SK-N-SH treated with all-trans-retinoic acid at 6 μM for 48 hours (cell line): ENCODE measurements around the gene COPS8.

Source experiments
- ATAC-seq: fragments of 200-7000 bp; cut with Tn5 transposase; 3 replicates; pipeline ENCODE4 v1.9.1; 2020; ENCODE audit warnings: mild to moderate bottlenecking, moderate library complexity
- ARNTL ChIP-seq: fragments of 450-650 bp; formaldehyde crosslinking; IDR thresholded peaks from 2 replicates; pipeline ENCODE4 v1.5.0; 2020; ENCODE audit warnings: low read depth, mild to moderate bottlenecking, moderate library complexity, borderline replicate concordance
- BACH2 ChIP-seq: fragments of 250-450 bp; sonication (Bioruptor Pico); IDR thresholded peaks from 2 replicates; pipeline ENCODE4 v1.9.0; 2021; ENCODE audit warnings: mild to moderate bottlenecking, borderline replicate concordance
- CREB5 ChIP-seq: fragments of 250-450 bp; sonication (Bioruptor Pico); IDR thresholded peaks from 2 replicates; pipeline ENCODE4 v1.5.1; 2020; ENCODE audit warnings: low read depth, mild to moderate bottlenecking, moderate library complexity
- CSRNP3 ChIP-seq: fragments of 250-450 bp; sonication (Bioruptor Pico); IDR thresholded peaks from 2 replicates; pipeline ENCODE4 v1.5.1; 2021; ENCODE audit warnings: mild to moderate bottlenecking, moderate library complexity
- ISL1 ChIP-seq: fragments of 250-450 bp; sonication (Bioruptor Pico); IDR thresholded peaks from 2 replicates; pipeline ENCODE4 v2.1.2; 2022; ENCODE audit warnings: mild to moderate bottlenecking, moderate library complexity
- OSR1 ChIP-seq: fragments of 250-450 bp; sonication (Bioruptor Pico); IDR thresholded peaks from 2 replicates; pipeline ENCODE4 v1.8.0; 2022; ENCODE audit warnings: moderate library complexity, mild to moderate bottlenecking, inconsistent platforms
- PATZ1 ChIP-seq: fragments of 250-450 bp; sonication (Bioruptor Pico); IDR thresholded peaks from 2 replicates; pipeline ENCODE4 v1.8.0; 2020; ENCODE audit warnings: mild to moderate bottlenecking, moderate library complexity, borderline replicate concordance
- POU6F1 ChIP-seq: fragments of 250-450 bp; sonication (Bioruptor Pico); IDR thresholded peaks from 2 replicates; pipeline ENCODE4 v1.8.0; 2021; ENCODE audit warnings: low read depth, mild to moderate bottlenecking, moderate library complexity, borderline replicate concordance
- PPARA ChIP-seq: fragments of 250-450 bp; sonication (Bioruptor Pico); IDR thresholded peaks from 2 replicates; pipeline ENCODE4 v1.5.0; 2020; ENCODE audit warnings: mild to moderate bottlenecking, borderline replicate concordance
- RARB ChIP-seq: fragments of 250-450 bp; sonication (Bioruptor Pico); IDR thresholded peaks from 2 replicates; pipeline ENCODE4 v1.8.0; 2021; ENCODE audit warnings: mild to moderate bottlenecking, moderate library complexity
- SNAI2 ChIP-seq: fragments of 250-450 bp; sonication (Bioruptor Pico); IDR thresholded peaks from 2 replicates; pipeline ENCODE4 v1.5.0; 2020; ENCODE audit warnings: mild to moderate bottlenecking, moderate library complexity
- TSHZ2 ChIP-seq: fragments of 250-450 bp; sonication (Bioruptor Pico); IDR thresholded peaks from 2 replicates; pipeline ENCODE4 v1.5.0; 2020; ENCODE audit warnings: mild to moderate bottlenecking, moderate library complexity
- ZC3H10 ChIP-seq: fragments of 250-450 bp; sonication (Bioruptor Pico); IDR thresholded peaks from 2 replicates; pipeline ENCODE4 v1.5.1; 2021; ENCODE audit warnings: mild to moderate bottlenecking, moderate library complexity
- ZFP3 ChIP-seq: fragments of 250-450 bp; sonication (Bioruptor Pico); IDR thresholded peaks from 2 replicates; pipeline ENCODE4 v1.5.0; 2020; ENCODE audit warnings: mild to moderate bottlenecking, moderate library complexity
- ZFP30 ChIP-seq: fragments of 450-650 bp; formaldehyde crosslinking; IDR thresholded peaks from 2 replicates; pipeline ENCODE4 v1.5.0; 2022; ENCODE audit warnings: mild to moderate bottlenecking, moderate library complexity
- ZNF565 ChIP-seq: fragments of 450-650 bp; formaldehyde crosslinking; conservative IDR thresholded peaks from 2 replicates; pipeline ENCODE4 v1.5.0; 2020; ENCODE audit warnings: low read depth, mild to moderate bottlenecking, moderate library complexity
- ZNF70 ChIP-seq: fragments of 450-650 bp; formaldehyde crosslinking; IDR thresholded peaks from 2 replicates; pipeline ENCODE4 v1.5.0; 2020; ENCODE audit warnings: mild to moderate bottlenecking, moderate library complexity
- ZNF8 ChIP-seq: fragments of 450-650 bp; formaldehyde crosslinking; IDR thresholded peaks from 2 replicates; pipeline ENCODE4 v1.5.0; 2020; ENCODE audit warnings: mild to moderate bottlenecking, moderate library complexity

The COPS8 gene

GRCh38 chr2:237084444-237084843, 1.2 kb upstream of the COPS8 start:
- no peak for TF ChIP-seq CREB5 (CRISPR knock-in tag)
- no peak for TF ChIP-seq ZC3H10
- no peak for TF ChIP-seq TSHZ2 (CRISPR knock-in tag)
- no peak for TF ChIP-seq SNAI2 (CRISPR knock-in tag)
- no peak for TF ChIP-seq POU6F1 (CRISPR knock-in tag)
- no peak for TF ChIP-seq CSRNP3 (CRISPR knock-in tag)
- no peak for TF ChIP-seq ZNF70 (CRISPR knock-in tag)
- TF ChIP-seq ZNF565 (CRISPR knock-in tag): no peak
- no peak for TF ChIP-seq OSR1
- no peak for TF ChIP-seq ARNTL (CRISPR knock-in tag)
- TF ChIP-seq PATZ1 (CRISPR knock-in tag): no peak
- no peak for TF ChIP-seq ISL1
- TF ChIP-seq ZFP30 (CRISPR knock-in tag): no peak
- TF ChIP-seq, all 23 proteins: peak for 0
- ATAC-seq: no peak

- no peak for ATAC-seq
- TF ChIP-seq ZNF8 (CRISPR knock-in tag) (no peak), OSR1 (no peak), CSRNP3 (CRISPR knock-in tag) (no peak), PPARA (CRISPR knock-in tag) (no peak), ZNF565 (CRISPR knock-in tag) (no peak), ZFP3 (no peak), ZNF70 (CRISPR knock-in tag) (no peak), CREB5 (CRISPR knock-in tag) (no peak), RARB (no peak), ISL1 (no peak), BACH2 (CRISPR knock-in tag) (no peak), ZC3H10 (no peak)
These were observed 5.2 kb downstream of the COPS8 start for GRCh38 chr2:237090906-237091305.
